Body of pancreas (tissue), 4 donors: Measurements from ENCODE around the gene RABGEF1.

Experiments used
- CTCF ChIP-seq, 7 experiments: fragments of 450-650 bp in 4 of 7; fragments of 200-600 bp in 3 of 7; sonication (generic) in 3 of 7; IDR thresholded peaks; one replicate each; pipeline ENCODE4 v1.5.1; 2016 to 2019; ENCODE audit warnings: antibody characterized with exemption in 7 of 7
- POLR2A ChIP-seq, 3 donors: fragments of 450-650 bp; IDR thresholded peaks; one replicate each; pipeline ENCODE4 v1.6.1; 2016; ENCODE audit warnings: antibody characterized with exemption in 3 of 3, mild to moderate bottlenecking in 2 of 3

- TF ChIP-seq CTCF (IDR thresholded peaks at IDR 0.05), result no peak
- no peak for TF ChIP-seq POLR2A (IDR thresholded peaks at IDR 0.05)
These were observed 32.7 kb upstream of the RABGEF1 start for GRCh38 chr7:66707825-66708224.
